Measurements from ENCODE around the gene SNX9.

DNA sequence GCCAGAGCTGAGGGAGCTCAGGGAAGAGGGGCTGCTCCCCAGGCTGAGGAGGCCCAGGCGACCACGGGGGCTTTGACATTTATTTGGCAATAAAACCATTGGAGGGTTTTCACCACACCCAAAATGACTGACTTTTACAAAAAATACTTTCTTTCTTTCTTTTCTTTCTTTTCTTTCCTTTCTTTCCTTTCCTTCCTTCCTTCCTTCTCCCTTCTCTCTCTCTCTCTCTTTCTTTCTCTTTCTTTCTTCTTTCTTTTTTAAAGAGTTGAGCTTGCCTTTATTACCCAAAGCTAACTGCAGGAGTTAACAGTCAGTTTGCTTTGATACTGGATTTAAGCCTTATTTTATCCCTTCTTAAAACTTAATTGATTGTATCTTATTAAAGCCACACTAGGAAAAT lies 17.2 kb downstream of the SNX9 start:
- TF ChIP-seq POLR2A (IDR thresholded peaks at IDR 0.05; ENCODE audit: low read length) (no peak), GATA1 (IDR thresholded peaks at IDR 0.05; ENCODE audit: low read depth, low read length) (no peak)
